ENCODE data around the gene PLEKHH1.

- no peak for TF ChIP-seq CTCF (IDR thresholded peaks at IDR 0.05; ENCODE audit: insufficient read depth, low read length, poor library complexity, severe bottlenecking)
- TF ChIP-seq EZH2phosphoT487 (conservative IDR thresholded peaks at IDR 0.05; ENCODE audit: low read length): no peak
These were observed 97.8 kb downstream of the PLEKHH1 start for GRCh38 chr14:67630938-67631337.

Measured in SU-DHL-6 (cell line).